H1 (cell line): Measurements from ENCODE around the gene CYTH1.

Source experiments
- CHD1 ChIP-seq: IDR thresholded peaks from 2 replicates; pipeline ENCODE4 v1.6.1; 2012; ENCODE audit warnings: low read depth, low read length, improper control_type of control experiment
- CREB1 ChIP-seq: IDR thresholded peaks from 2 replicates; pipeline ENCODE4 v1.6.1; 2012; ENCODE audit warnings: inconsistent platforms
- POLR2A ChIP-seq, 2 experiments: IDR thresholded peaks; 1 replicate in 1 of 2; 2 replicates in 1 of 2; pipeline ENCODE4 v1.6.1; 2011; ENCODE audit warnings: low read depth in 2 of 2, low read length in 2 of 2, mild to moderate bottlenecking in 2 of 2; ENCODE audit errors: control extremely low read depth in 1 of 2
- POLR2AphosphoS5 ChIP-seq: IDR thresholded peaks from 2 replicates; pipeline ENCODE4 v1.6.1; 2011; ENCODE audit warnings: low read depth, low read length
- TF ChIP-seq, protein P1 (sequence below), 3 experiments: IDR thresholded peaks; 1 replicate in 2 of 3; 2 replicates in 1 of 3; pipeline versions ENCODE4 v1.5.1 to v1.6.1; 2011; ENCODE audit warnings: low read length in 3 of 3, mild to moderate bottlenecking in 3 of 3, inconsistent platforms in 2 of 3, low read depth in 1 of 3, moderate library complexity in 1 of 3; ENCODE audit not compliant: insufficient read depth in 1 of 3; ENCODE audit errors: control extremely low read depth in 1 of 3

- no peak for TF ChIP-seq POLR2A (IDR thresholded peaks at IDR 0.05; ENCODE audit: control extremely low read depth in 1 of 2, low read depth in 2 of 2, low read length in 2 of 2)
- no peak for TF ChIP-seq CHD1
- TF ChIP-seq POLR2AphosphoS5, result no peak
- TF ChIP-seq, protein P1, sequence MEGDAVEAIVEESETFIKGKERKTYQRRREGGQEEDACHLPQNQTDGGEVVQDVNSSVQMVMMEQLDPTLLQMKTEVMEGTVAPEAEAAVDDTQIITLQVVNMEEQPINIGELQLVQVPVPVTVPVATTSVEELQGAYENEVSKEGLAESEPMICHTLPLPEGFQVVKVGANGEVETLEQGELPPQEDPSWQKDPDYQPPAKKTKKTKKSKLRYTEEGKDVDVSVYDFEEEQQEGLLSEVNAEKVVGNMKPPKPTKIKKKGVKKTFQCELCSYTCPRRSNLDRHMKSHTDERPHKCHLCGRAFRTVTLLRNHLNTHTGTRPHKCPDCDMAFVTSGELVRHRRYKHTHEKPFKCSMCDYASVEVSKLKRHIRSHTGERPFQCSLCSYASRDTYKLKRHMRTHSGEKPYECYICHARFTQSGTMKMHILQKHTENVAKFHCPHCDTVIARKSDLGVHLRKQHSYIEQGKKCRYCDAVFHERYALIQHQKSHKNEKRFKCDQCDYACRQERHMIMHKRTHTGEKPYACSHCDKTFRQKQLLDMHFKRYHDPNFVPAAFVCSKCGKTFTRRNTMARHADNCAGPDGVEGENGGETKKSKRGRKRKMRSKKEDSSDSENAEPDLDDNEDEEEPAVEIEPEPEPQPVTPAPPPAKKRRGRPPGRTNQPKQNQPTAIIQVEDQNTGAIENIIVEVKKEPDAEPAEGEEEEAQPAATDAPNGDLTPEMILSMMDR (IDR thresholded peaks at IDR 0.05; ENCODE audit: control extremely low read depth in 1 of 3, insufficient read depth in 1 of 3, low read depth in 1 of 3, low read length in 3 of 3), result no peak
- no peak for TF ChIP-seq CREB1
Observed at GRCh38 chr17:78675836-78676235, 106.2 kb downstream of the CYTH1 start.
